Nephron (organoid): ENCODE measurements around the gene CLN3.

Experiments used
- H3K27ac Mint-ChIP-seq, 3 experiments: 2 replicates each; pipeline ENCODE4 v1.8.0; 2020; ENCODE audit warnings: mixed read lengths in 3 of 3, mild to moderate bottlenecking in 2 of 3, moderate library complexity in 1 of 3
- H3K27me3 Mint-ChIP-seq: 2 replicates; pipeline ENCODE4 v1.8.0; 2021; ENCODE audit warnings: low read depth, mild to moderate bottlenecking, moderate library complexity, mixed read lengths
- H3K36me3 Mint-ChIP-seq: 2 replicates; pipeline ENCODE4 v1.8.0; 2020; ENCODE audit warnings: low read depth, mixed read lengths
- H3K4me1 Mint-ChIP-seq: 2 replicates; pipeline ENCODE4 v1.8.0; 2020; ENCODE audit warnings: mixed read lengths
- H3K4me3 Mint-ChIP-seq, 3 experiments: 2 replicates each; pipeline ENCODE4 v1.8.0; 2020; ENCODE audit warnings: mild to moderate bottlenecking in 3 of 3, mixed read lengths in 3 of 3, moderate library complexity in 2 of 3
- H3K9me3 Mint-ChIP-seq: 2 replicates; pipeline ENCODE4 v1.8.0; 2020; ENCODE audit warnings: mixed read lengths
- TF ChIP-seq, protein P1 (sequence below), 3 experiments: fragments of 200-600 bp; sonication (generic); IDR thresholded peaks; one replicate each; pipeline ENCODE4 v1.5.0; 2021; ENCODE audit warnings: antibody characterized with exemption in 3 of 3; ENCODE audit not compliant: unreplicated experiment in 3 of 3

The CLN3 gene

DNA sequence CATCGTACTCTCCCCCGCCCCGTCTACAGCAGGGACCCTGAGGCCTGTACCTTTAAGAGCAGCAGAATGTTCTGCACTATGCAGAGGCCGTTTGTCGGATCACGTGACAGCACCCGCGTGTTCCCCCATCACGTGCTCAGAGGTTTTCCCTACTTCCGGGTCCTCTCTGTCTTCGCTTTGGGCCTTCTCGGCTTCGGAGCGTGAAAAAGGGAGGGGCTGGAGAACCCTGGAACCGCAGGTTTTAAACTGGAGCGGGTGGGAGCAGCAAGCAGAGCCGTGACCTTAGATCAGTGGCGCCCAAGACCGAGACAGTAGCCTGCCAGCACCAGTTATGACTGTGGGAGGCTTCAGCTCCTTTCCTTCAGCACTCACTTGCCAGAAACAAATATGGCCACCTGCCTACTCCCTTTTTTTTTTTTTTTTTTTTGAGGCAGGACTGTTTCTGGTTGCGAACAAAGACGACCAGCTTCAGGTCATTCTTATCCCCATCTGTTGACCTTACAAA, at the start of gene CLN3:
Gene CLN3, minus strand, starts transcription at position 105 of the 505 bp plus-strand sequence. CDS start 315 bp downstream, outside the sequence.
- Mint-ChIP-seq H3K9me3 (no peaks in the 10 kb centered on the region), H3K27me3 (peaks cover 7% of the 10 kb centered on the region), H3K36me3 (peaks cover 11% of the 10 kb centered on the region), H3K27ac (peak within 1 kb of the TSS; percentile 100), H3K4me1 (no peaks in the 10 kb centered on the region), H3K4me3 (peak within 1 kb of the TSS; percentile 99 to 100 (median 99))
- TF ChIP-seq, protein P1, sequence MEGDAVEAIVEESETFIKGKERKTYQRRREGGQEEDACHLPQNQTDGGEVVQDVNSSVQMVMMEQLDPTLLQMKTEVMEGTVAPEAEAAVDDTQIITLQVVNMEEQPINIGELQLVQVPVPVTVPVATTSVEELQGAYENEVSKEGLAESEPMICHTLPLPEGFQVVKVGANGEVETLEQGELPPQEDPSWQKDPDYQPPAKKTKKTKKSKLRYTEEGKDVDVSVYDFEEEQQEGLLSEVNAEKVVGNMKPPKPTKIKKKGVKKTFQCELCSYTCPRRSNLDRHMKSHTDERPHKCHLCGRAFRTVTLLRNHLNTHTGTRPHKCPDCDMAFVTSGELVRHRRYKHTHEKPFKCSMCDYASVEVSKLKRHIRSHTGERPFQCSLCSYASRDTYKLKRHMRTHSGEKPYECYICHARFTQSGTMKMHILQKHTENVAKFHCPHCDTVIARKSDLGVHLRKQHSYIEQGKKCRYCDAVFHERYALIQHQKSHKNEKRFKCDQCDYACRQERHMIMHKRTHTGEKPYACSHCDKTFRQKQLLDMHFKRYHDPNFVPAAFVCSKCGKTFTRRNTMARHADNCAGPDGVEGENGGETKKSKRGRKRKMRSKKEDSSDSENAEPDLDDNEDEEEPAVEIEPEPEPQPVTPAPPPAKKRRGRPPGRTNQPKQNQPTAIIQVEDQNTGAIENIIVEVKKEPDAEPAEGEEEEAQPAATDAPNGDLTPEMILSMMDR (IDR thresholded peaks at IDR 0.05; ENCODE audit: unreplicated experiment in 3 of 3), result no peak

DNA sequence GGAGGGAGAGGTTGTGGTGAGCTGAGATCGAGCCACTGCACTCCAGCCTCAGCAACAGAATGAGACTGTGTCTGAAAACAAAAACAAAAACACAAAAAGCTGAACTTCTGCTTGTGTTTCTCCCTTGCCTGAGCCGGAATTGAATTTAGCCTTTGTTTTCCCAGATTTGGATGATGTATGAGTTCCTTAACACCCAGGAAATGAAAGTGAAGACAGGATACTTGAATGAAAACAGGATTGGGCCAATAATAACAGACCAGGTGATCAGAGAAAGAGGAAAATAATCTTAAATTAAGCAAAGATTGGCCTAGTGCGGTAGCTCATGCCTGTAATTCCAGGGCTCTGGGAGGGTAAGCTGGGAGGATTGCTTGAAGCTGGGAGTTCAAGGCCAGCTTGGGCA, 48.5 kb upstream of the CLN3 start:
- H3K36me3 Mint-ChIP-seq, result no peaks in the 10 kb centered on the region
- peak overlapping the region in 2 of 3 experiments; percentile 53 to 67 for H3K27ac Mint-ChIP-seq
- peaks cover 23% of the 10 kb centered on the region for H3K4me1 Mint-ChIP-seq
- TF ChIP-seq, protein P1 (IDR thresholded peaks at IDR 0.05; ENCODE audit: unreplicated experiment in 3 of 3), result no peak
- no peaks in the 10 kb centered on the region for H3K27me3 Mint-ChIP-seq
- no peak overlapping the region for H3K4me3 Mint-ChIP-seq
- H3K9me3 Mint-ChIP-seq, result peaks cover 2% of the 10 kb centered on the region

DNA sequence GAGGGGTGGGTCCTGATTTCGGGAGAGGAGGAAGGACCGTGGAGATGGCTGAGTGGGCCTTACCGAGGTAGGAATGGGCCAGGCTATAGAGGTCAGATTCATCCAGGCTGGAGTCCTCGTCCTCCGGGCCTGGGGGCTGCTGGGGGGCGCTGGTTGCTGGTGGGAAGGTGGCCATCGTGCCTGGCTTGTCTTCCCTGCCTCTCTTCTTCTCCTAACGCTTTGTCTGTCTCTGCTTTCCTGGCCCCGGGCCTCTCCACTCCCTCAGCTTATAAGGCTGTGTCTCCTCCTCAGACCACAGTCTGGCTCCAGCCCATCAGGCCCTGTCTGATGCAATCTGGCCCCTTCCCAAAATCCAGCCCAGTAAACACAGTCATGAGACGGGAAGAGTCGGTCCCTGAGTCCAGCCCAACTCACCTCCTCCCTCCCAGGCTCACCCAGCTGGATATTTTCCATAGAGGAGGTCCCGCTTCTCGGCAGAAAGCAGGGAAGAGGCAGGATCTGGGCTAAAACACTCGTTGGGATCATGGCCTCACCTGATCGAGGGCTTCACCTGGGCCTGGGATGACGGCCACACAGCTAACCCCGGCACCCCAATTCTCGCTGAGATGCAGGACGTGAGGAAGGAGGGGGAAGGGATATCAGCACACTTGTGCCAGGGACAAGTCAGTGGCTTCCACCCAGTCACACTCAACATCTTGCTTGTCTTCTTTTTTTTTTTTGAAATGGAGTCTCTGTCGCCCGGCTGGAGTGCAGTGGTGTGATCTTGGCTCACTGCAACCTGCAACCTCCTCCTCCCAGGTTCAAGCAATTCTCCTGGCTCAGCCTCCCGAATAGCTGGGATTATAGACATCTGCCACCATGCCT, 47.1 kb upstream of the CLN3 start, which contains the start of gene NUPR1:
Gene NUPR1, minus strand, starts transcription at position 242 of the 864 bp plus-strand sequence. Its CDS starts 67 bp downstream, at position 175.
- H3K27me3 Mint-ChIP-seq, result peaks cover 5% of the 10 kb centered on the region
- peak within 1 kb of the TSS; percentile 89 to 99 (median 99) for H3K27ac Mint-ChIP-seq
- peak within 1 kb of the TSS; percentile 72 to 91 (median 90) for H3K4me3 Mint-ChIP-seq
- H3K9me3 Mint-ChIP-seq, result peaks cover 2% of the 10 kb centered on the region
- peaks cover 27% of the 10 kb centered on the region for H3K4me1 Mint-ChIP-seq
- H3K36me3 Mint-ChIP-seq, result no peaks in the 10 kb centered on the region
- TF ChIP-seq, protein P1 (IDR thresholded peaks at IDR 0.05; ENCODE audit: unreplicated experiment in 3 of 3), result no peak

DNA sequence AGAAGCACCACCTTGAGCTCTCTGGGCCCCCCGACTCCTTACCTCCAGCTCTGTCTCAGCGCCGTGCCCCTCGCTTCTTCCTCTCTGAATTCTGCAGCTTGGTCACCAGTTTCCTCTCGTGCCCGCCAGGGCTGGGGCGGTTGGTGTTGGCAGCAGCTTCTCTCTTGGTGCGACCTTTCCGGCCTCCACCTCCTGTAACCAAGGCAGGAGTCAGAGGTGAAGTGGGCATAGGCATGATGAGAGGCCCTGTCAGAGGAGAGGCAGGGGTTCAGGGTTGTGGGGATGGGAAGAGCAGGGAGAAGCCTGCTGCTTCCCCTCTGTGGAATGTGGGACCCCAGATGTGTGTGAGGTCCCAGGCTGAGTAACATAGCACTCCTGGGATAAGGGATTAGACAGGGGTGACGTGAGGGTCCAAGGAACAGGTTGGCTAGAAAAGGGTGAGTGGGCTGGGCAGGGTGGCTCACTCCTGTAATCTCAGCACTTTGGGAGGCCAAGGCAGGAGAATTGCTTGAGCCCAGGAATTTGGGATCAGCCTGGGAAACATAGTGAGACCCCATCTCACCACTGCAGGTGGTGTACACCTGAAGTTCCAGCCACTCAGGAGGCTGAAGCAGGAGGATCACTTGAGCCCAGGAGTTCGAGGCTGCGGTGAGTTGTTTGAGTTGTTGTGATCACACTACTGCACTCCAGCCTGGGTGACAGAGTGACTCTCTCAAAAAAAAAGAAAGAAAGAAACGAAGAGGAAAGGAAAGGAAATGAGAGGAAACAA, 46.3 kb upstream of the CLN3 start:
- H3K9me3 Mint-ChIP-seq, result peaks cover 2% of the 10 kb centered on the region

DNA sequence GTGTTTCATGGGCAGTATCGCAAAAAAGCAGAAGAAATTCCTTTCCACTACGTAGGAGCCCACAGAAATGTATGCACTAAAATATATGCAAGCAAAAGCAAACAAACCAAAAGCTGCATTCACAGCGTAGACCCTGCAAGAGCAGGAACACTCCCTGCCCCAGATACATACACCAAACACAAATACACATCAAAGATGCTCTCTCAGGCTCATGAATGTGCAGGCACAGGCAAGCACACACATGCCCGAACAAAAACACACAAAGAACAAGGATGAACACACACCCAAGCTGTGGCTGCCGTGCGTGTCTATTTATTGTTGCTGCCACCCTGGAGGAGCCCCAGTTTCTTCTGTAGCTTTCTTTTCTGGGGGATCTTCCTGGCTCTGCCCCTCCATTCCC, 45.2 kb upstream of the CLN3 start:
- peaks cover 2% of the 10 kb centered on the region for H3K9me3 Mint-ChIP-seq
- peaks cover 30% of the 10 kb centered on the region for H3K4me1 Mint-ChIP-seq
- H3K36me3 Mint-ChIP-seq, result no peaks in the 10 kb centered on the region
- TF ChIP-seq, protein P1 (IDR thresholded peaks at IDR 0.05; ENCODE audit: unreplicated experiment in 3 of 3), result no peak
- peak overlapping the region; percentile 75 to 99 (median 99) for H3K27ac Mint-ChIP-seq
- H3K27me3 Mint-ChIP-seq, result peaks cover 5% of the 10 kb centered on the region
- H3K4me3 Mint-ChIP-seq, result peak overlapping the region in 2 of 3 experiments; percentile 64 to 91

More for the DNA sequence above, 46.3 kb upstream of the CLN3 start:
- Mint-ChIP-seq H3K27me3 (peaks cover 5% of the 10 kb centered on the region), H3K36me3 (no peaks in the 10 kb centered on the region), H3K4me3 (peak overlapping the region; percentile 24 to 91 (median 90)), H3K4me1 (peaks cover 27% of the 10 kb centered on the region), H3K27ac (peak overlapping the region; percentile 89 to 99 (median 99))
- TF ChIP-seq, protein P1 (IDR thresholded peaks at IDR 0.05; ENCODE audit: unreplicated experiment in 3 of 3), result no peak
